SU-DHL-6 (cell line): ENCODE data around the gene CTNS.

Source experiments
- CTCF ChIP-seq: fragments of 200-600 bp; sonication (generic); IDR thresholded peaks from one replicate; pipeline ENCODE4 v1.5.1; 2017; ENCODE audit warnings: antibody characterized with exemption, mild to moderate bottlenecking, low read length, moderate library complexity; ENCODE audit not compliant: insufficient read depth, poor library complexity, severe bottlenecking
- EZH2phosphoT487 ChIP-seq: fragments of 200-600 bp; sonication (generic), shearing (Covaris generic); conservative IDR thresholded peaks from 2 replicates; pipeline ENCODE4 v1.6.1; 2018; ENCODE audit warnings: mild to moderate bottlenecking, antibody characterized with exemption, low read length, moderate library complexity, mixed read lengths

- TF ChIP-seq CTCF (no peak), EZH2phosphoT487 (no peak)
These were observed 36.0 kb downstream of the CTNS start for GRCh38 chr17:3672571-3672970.
